Measurements from ENCODE around the gene AHI1.
"Not testable (repeated sequence)": the region's sequence is repeated elsewhere in the genome, so short reads cannot be mapped to it uniquely, and the experiment has no call there.

The AHI1 gene

DNA sequence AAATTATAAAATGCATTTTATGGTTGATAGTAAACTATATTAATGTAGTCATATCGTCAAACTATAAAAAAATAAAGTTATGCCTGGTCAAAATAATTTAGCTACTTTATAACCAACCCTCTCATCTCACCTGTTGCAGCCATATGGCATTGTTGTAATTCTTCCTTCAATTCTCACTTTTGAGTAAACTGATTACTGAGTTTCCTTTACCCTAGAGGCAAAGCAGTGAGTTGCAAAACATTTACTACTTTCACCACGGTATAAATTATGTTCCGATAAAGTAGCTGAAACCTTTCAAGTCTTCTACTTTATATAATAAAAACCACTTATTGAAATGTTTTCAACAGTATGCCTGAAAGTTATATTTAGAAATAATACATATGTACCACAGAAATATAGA lies 113.8 kb downstream of the AHI1 start:
- DNase-seq, result no peak

DNA sequence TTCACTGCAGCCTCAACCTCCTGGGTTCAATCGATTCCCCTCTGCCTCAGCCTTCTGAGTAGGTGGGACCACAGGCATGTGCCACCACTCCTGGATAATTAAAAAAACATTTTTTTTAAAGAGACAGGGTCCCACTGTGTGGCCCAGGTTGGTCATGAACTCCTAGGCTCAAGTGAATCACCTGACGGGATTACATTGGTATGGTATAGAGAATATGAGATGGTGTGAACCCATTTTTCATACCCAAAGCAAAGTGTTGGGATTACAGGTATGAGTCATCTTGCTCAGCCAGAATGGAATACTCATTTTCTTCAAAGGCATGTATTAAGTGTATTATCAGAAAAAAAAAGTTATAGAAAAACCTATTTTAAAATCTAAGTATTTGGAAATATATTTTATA lies 114.2 kb downstream of the AHI1 start:
- DNase-seq, result no peak

DNA sequence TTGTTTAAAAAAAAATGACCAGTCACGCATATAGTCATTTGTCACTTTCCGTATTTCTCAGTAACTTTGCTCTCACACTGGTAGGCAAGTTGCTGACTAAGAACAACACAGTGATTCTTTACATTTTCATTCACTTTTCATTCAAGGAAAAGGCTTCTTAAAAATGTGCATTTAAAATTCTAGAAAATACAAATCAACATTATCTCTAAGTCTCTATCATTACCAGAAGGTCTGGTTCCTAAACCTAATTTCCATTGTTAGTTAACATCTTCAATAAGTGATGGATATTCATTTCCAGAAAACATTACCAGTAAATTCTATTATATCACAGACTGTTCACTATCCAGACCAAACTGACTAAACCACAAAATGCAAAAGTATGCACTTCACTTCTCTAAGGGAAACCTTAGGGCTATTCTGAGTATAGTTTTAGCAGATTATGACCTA lies 115.3 kb downstream of the AHI1 start:
- no peak for DNase-seq

- DNase-seq, result no peak
Observed at GRCh38 chr6:135380793-135381192, 116.7 kb downstream of the AHI1 start.

DNA sequence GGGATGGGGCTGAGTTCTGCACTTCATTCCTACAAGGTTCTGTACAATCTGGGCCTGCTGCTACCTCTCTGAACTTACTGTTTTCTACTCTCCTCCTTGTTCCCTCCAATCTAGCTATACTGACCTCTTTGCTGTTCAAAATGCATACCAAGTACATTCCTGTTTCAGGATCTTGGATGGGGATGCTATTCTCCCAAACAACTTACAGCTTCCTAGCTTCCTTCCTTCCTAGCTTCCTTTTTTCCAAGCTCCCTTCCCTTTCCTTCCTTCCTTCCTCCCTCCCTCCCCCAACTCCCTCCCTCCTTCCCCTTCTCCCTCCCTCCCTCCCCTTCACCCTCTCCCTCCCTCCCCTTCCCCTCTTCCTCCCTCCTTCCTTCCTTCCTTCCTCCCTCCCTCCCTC lies 117.9 kb downstream of the AHI1 start:
- no peak for DNase-seq

- DNase-seq, result no peak
Observed at GRCh38 chr6:135372758-135373157, 124.8 kb downstream of the AHI1 start.

DNA sequence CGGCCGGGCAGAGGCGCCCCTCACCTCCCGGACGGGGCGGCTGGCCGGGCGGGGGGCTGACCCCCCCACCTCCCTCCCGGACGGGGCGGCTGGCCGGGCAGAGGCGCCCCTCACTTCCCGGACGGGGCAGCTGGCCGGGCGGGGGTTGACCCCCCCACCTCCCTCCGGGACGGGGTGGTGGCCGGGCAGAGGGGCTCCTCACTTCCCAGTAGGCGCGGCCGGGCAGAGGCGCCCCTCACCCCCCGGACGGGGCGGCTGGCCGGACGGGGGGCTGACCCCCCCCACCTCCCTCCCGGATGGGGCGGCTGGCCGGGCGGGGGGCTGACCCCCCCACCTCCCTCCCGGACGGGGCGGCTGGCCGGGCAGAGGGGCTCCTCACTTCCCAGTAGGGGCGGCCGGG lies 133.9 kb downstream of the AHI1 start:
- DNase-seq, result not testable (repeated sequence)

GRCh38 chr6:135362124-135362523 lies 135.4 kb downstream of the AHI1 start:
- DNase-seq, result no peak

DNA sequence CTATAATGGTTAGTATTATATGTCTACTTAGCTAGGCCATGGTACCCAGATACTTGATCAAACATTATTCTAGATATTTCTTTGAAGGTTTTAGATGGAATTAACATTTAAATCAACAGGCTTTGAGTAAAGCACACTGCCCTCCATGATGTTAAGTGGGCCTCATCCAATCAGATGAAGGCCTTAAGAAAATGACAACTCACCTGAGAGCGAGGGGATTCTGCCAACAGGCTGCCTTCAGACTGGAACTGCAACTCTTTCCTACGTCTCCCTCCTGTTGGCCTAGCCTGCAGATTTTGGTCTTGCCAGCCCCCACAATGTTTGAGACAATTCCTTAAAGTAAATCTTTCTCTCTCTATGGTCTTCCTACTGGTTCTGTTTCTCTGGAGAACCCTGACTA lies 137.3 kb downstream of the AHI1 start:
- no peak for DNase-seq

GRCh38 chr6:135358985-135359384 lies 138.6 kb downstream of the AHI1 start:
- DNase-seq, result no peak

DNA sequence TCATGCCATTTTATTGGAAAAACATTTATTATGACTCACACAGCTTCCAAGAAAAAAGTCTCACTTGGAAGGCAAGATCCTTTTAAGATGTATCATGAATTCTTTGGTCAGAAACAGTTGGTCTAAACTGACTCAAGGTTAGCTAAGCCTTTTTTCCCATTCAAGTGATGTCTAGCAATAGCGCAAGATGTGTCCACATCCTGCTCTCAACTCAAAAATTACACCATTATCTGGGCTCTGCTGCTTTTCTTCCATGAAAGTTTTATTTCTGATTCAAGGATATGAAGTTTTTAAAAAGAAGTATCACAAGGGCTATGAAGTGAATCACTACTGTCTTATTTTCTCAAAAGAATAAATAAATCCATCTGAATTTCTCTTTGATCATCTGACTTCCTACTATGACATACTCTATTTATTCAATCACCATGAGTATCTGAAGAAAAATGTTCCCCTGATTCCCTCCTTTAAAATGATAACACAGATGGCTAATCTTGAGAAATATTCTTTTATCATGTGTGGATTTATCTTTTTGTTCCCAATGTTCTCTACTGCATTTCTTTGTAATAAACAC lies 139.2 kb downstream of the AHI1 start:
- DNase-seq, result no peak

GRCh38 chr6:135354407-135354806 lies 143.1 kb downstream of the AHI1 start:
- no peak for DNase-seq

GRCh38 chr6:135353113-135353512 lies 144.4 kb downstream of the AHI1 start:
- no peak for DNase-seq

GRCh38 chr6:135351635-135352034 lies 145.9 kb downstream of the AHI1 start:
- no peak for DNase-seq

- DNase-seq, result no peak
Observed at GRCh38 chr6:135347887-135348286, 149.7 kb downstream of the AHI1 start.

DNA sequence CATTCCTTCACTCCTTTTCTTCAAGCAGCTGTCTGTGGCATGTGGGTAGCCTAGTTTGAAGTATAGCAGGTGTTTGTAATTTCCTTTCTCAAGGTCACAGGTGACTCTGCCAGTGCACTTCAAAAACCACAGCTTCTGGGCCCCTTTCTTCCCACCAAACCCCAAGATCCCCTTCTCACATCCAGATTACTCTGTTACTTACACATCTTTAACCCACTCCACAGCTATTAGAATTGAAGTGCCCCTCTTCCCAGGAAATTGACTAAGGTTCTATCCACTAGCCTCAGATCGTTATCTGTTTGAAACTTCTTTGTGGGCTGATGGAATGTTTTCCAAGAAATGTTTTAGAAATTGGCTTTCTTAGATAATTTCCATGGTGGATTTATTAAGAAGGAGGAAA lies 150.8 kb downstream of the AHI1 start:
- DNase-seq, result no peak

- no peak for DNase-seq
Observed at GRCh38 chr6:135344526-135344925, 153.0 kb downstream of the AHI1 start.

- DNase-seq, result not testable (repeated sequence)
Observed at GRCh38 chr6:135339920-135340319, 157.6 kb downstream of the AHI1 start.

DNA sequence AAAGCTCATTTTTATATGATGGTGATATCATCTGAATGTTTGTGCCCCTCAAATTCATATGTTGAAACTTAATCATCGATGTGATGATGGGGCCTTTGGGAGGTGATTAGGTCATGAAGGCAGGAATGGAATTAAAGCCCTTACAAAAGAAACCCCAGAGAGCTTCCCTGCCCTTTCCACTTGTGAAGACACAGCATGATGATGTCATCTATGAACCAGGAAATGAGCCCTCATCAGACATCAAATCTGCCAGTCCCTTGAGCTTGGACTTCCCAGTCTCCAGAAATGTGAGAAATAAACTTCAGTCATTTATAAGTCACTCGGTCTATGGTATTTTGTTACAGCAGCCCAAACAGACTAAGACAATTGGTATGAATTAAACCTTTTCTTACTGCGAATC lies 163.4 kb downstream of the AHI1 start:
- DNase-seq, result no peak

DNA sequence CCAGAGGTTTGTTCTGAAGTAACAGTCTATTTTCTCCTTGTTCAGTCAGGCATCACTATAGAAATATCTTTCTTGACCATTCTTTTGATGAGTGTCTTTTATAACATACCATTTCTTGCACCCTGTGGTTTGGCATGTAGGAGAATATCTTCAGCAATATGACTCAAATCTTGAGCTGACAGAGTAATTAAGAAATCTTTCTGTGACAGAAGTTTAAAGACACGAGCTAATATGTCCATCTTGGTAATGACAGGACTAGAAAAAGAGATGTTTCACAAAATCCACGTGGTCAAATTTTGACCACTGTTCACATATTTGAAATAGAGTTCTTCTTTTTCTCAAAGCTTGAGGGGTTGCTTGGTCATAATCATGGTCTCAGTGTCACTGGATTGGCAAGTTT lies 166.5 kb downstream of the AHI1 start:
- DNase-seq, result no peak

DNA sequence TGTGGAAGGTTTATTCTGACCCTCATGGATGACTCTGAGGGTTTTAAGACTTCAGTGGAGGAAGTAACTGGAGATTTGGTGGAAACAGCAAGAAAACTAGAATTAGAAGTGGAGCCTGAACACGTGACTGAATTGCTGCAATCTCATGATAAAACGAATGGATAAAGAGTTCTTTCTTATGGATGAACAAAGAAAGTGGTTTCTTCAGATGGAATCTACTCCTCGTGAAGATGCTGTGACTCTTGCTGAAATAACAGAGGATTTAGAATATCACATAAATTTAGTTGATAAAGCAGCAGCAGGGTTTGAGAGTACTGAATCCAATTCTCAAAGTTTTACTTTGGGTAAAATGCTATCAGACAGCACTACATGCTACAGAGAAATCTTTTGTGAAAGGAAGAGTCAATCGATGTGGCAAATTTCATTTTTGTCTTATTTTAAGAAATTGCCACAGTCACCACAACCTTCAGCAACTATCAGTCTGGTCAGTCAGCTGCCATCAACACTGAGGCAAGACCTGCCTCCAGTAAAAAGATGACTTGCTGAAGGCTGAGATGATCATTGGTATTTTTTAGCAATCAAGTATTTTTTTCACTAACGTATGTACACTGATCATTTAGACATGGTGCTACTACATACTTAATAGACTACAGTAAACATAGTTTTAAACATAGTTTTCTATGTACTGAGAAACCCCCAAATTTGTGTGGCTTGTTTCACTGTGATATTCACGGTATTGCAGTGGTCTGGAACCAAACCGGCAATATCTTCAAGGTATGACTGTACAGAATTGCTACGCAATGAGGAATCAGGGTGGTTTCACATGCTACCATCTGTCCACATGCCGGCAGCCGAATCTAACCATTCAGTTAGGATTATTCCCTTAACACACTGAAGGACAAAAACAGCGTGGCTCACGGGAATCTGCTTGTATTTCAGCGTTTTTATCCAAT lies 167.4 kb downstream of the AHI1 start:
- DNase-seq, result no peak

DNA sequence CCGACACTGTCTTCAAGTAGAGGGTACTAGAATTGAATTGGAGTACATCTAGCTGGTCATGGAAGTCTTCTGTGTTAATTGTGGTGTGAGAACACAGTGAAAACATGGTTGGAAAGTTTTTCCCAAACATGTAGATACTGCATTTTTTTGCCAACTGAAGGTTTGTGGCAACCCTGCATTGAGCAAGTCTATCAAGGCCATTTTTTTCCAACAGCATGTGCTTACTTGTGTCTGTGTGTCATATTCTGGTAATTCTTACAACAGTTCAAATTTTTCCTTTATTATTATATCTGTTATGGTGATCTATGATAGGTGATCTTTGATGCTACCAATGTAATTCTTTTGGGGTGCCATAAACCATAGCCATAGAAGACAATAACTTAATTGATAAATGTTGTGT lies 169.4 kb downstream of the AHI1 start:
- no peak for DNase-seq

DNA sequence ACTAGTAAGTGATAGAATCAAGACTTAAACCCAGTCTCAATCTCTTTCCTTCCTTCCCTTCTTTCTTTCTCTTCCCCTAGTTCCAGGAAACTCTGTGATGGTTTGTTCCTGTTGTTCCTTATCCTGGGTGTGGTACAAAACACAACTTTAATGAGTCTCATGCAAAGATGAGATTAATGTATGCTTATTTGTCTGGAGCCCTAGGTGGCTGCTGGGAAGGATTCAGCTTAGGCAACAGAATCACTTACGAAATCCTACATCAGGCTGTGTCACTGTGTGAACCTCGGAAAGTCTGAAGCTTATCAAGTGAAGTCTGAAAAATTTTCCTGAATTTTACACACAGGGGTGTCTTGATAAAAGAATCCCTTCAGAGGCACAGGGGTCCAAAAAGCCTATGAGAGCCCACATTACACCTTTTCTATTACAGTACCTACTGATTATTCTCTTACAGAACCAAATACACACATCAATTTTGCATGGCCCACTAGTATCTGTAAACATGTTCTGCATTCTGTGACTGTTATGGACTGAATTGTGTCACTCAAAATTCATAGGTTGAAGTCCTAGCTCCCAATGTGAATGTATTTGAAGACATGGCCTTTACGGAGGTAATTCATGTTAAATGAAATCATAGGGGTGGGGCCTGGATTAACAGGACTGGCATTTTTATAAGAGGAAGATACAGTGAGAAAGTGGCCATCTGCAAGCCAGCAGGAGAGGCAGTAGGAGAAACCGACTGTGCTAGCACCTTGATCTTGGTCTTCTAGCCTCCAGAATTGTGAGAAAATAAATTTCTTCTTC lies 171.7 kb downstream of the AHI1 start:
- no peak for DNase-seq

GRCh38 chr6:135324531-135324930 lies 173.0 kb downstream of the AHI1 start:
- no peak for DNase-seq

All from NCI-H526 treated with DMSO at 0.1 percent for 48 hours (cell line).